Hematopoietic multipotent progenitor cell treated with erythropoietin and hydrocortisone succinate and interleukin-3 and kit ligand, for 17 days (in vitro differentiated cells): ENCODE measurements around the gene C6.
"Not testable (repeated sequence)": the region's sequence is repeated elsewhere in the genome, so short reads cannot be mapped to it uniquely, and the experiment has no call there.

ENCODE experiments used
- DNase-seq: peaks from one replicate; pipeline ENCODE4 v3.0.0-alpha.2; 2015; ENCODE audit warnings: low spot score

Gene C6

GRCh38 chr5:41213340-41213739, at the start of gene C6:
Gene C6, minus strand, starts transcription at chr5:41213532. Its CDS starts 10,302 bp downstream, at chr5:41203230.
- DNase-seq = no peak

- no peak for DNase-seq
Measured at GRCh38 chr5:41256400-41256799, 43.1 kb upstream of the C6 start.

GRCh38 chr5:41253109-41253508, 39.8 kb upstream of the C6 start:
- no peak for DNase-seq

GRCh38 chr5:41252036-41252435, 38.7 kb upstream of the C6 start:
- DNase-seq = no peak

GRCh38 chr5:41250351-41250987, 37.1 kb upstream of the C6 start:
- no peak for DNase-seq

- no peak for DNase-seq
Measured at GRCh38 chr5:41247135-41247534, 33.8 kb upstream of the C6 start.

- no peak for DNase-seq
Measured at GRCh38 chr5:41246376-41246775, 33.0 kb upstream of the C6 start.

GRCh38 chr5:41243558-41243957, 30.2 kb upstream of the C6 start:
- DNase-seq = no peak

GRCh38 chr5:41240985-41241384, 27.7 kb upstream of the C6 start:
- DNase-seq = no peak

- DNase-seq = no peak
Measured at GRCh38 chr5:41240390-41240789, 27.1 kb upstream of the C6 start.

GRCh38 chr5:41234475-41234874, 21.1 kb upstream of the C6 start:
- no peak for DNase-seq

GRCh38 chr5:41232797-41233196, 19.5 kb upstream of the C6 start:
- no peak for DNase-seq

- not testable (repeated sequence) for DNase-seq
Measured at GRCh38 chr5:41230276-41230675, 16.9 kb upstream of the C6 start.

- no peak for DNase-seq
Measured at GRCh38 chr5:41223962-41224361, 10.6 kb upstream of the C6 start.

GRCh38 chr5:41219658-41220269, 6.4 kb upstream of the C6 start:
- DNase-seq = no peak

- no peak for DNase-seq
Measured at GRCh38 chr5:41218929-41219657, 5.8 kb upstream of the C6 start.

GRCh38 chr5:41214182-41214581, 850 bp upstream of the C6 start:
- no peak for DNase-seq

- DNase-seq = no peak
Measured at GRCh38 chr5:41212935-41213334, 397 bp downstream of the C6 start.

- no peak for DNase-seq
Measured at GRCh38 chr5:41211417-41211816, 1.9 kb downstream of the C6 start.

GRCh38 chr5:41205475-41205874, 7.9 kb downstream of the C6 start:
- not testable (repeated sequence) for DNase-seq

GRCh38 chr5:41203033-41203432, 10.3 kb downstream of the C6 start:
- no peak for DNase-seq

- DNase-seq = no peak
Measured at GRCh38 chr5:41201082-41201772, 12.1 kb downstream of the C6 start.

GRCh38 chr5:41200506-41200905, 12.8 kb downstream of the C6 start:
- no peak for DNase-seq
